Measurements from ENCODE around the gene ABHD12.
"Not testable (repeated sequence)": the region's sequence is repeated elsewhere in the genome, so short reads cannot be mapped to it uniquely, and the experiment has no call there.

The ABHD12 gene

GRCh38 chr20:25276533-25277050, 114.0 kb downstream of the ABHD12 start:
- no peak for DNase-seq (ENCODE audit: low read depth)

- no peak for DNase-seq (ENCODE audit: low read depth)
These were observed 114.7 kb downstream of the ABHD12 start for GRCh38 chr20:25275813-25276532.

GRCh38 chr20:25274891-25275812, 115.5 kb downstream of the ABHD12 start:
- no peak for DNase-seq (ENCODE audit: low read depth)

GRCh38 chr20:25274481-25274880, 116.2 kb downstream of the ABHD12 start:
- no peak for DNase-seq (ENCODE audit: low read depth)

GRCh38 chr20:25273541-25274358, 116.9 kb downstream of the ABHD12 start:
- no peak for DNase-seq (ENCODE audit: low read depth)

GRCh38 chr20:25273046-25273445, 117.6 kb downstream of the ABHD12 start:
- no peak for DNase-seq (ENCODE audit: low read depth)

GRCh38 chr20:25272223-25273000, 118.2 kb downstream of the ABHD12 start:
- DNase-seq (ENCODE audit: low read depth): no peak

- DNase-seq (ENCODE audit: low read depth): no peak
These were observed 119.0 kb downstream of the ABHD12 start for GRCh38 chr20:25271486-25272222.

- no peak for DNase-seq (ENCODE audit: low read depth)
These were observed 119.8 kb downstream of the ABHD12 start for GRCh38 chr20:25270829-25271251.

- no peak for DNase-seq (ENCODE audit: low read depth)
These were observed 120.8 kb downstream of the ABHD12 start for GRCh38 chr20:25269833-25270170.

GRCh38 chr20:25269057-25269832, 121.4 kb downstream of the ABHD12 start:
- no peak for DNase-seq (ENCODE audit: low read depth)

- DNase-seq (ENCODE audit: low read depth): not testable (repeated sequence)
These were observed 129.7 kb downstream of the ABHD12 start for GRCh38 chr20:25260770-25261437.

- no peak for DNase-seq (ENCODE audit: low read depth)
These were observed 130.8 kb downstream of the ABHD12 start for GRCh38 chr20:25259788-25260254.

GRCh38 chr20:25259358-25259757, 131.3 kb downstream of the ABHD12 start:
- no peak for DNase-seq (ENCODE audit: low read depth)

GRCh38 chr20:25258828-25259227, 131.8 kb downstream of the ABHD12 start:
- DNase-seq (ENCODE audit: low read depth): no peak

GRCh38 chr20:25258476-25258805, 132.2 kb downstream of the ABHD12 start:
- no peak for DNase-seq (ENCODE audit: low read depth)

GRCh38 chr20:25257756-25258475, 132.7 kb downstream of the ABHD12 start:
- DNase-seq (ENCODE audit: low read depth): no peak

- no peak for DNase-seq (ENCODE audit: low read depth)
These were observed 133.5 kb downstream of the ABHD12 start for GRCh38 chr20:25257130-25257529.
